Testis (tissue), 3 donors: ENCODE results near the gene ZNF385A. TPM values are rescaled to one million over a fixed set of nuclear protein-coding genes. Genes with fewer than 3 reads are reported as not detected.

Experiments
- DNase-seq: peaks from one replicate; pipeline ENCODE4 v3.0.0-alpha.2; 2019
- H3K27ac ChIP-seq, 2 donors: fragments of 200-600 bp; sonication (generic); one replicate each; pipeline ENCODE4 v1.5.1; 2019
- H3K27me3 ChIP-seq: fragments of 200-600 bp; sonication (generic); one replicate; pipeline ENCODE4 v1.5.1; 2019
- H3K36me3 ChIP-seq: fragments of 200-600 bp; sonication (generic); one replicate; pipeline ENCODE4 v1.5.1; 2017; ENCODE audit warnings: low read depth; ENCODE audit errors: missing control alignments
- H3K4me1 ChIP-seq: fragments of 200-600 bp; sonication (generic); one replicate; pipeline ENCODE4 v1.5.1; 2019
- H3K4me3 ChIP-seq, 2 donors: fragments of 200-600 bp; sonication (generic); one replicate each; pipeline ENCODE4 v1.5.1; 2017 to 2019
- H3K9me3 ChIP-seq: fragments of 200-600 bp; sonication (generic); one replicate; pipeline ENCODE4 v1.5.1; 2017
- POLR2A ChIP-seq: fragments of 450-650 bp; IDR thresholded peaks from one replicate; pipeline ENCODE4 v1.6.1; 2017; ENCODE audit warnings: antibody characterized with exemption, mild to moderate bottlenecking, moderate library complexity
- WGBS, 2 donors: methylation state at CpG; one replicate each; pipeline ENCODE4 v1.1.5; 2018; 5-methylcytosine and 5-hydroxymethylcytosine counted together
- intact Hi-C: fragments of 100-400 bp; cut with DNase I; formaldehyde crosslinking; loops from one replicate; pipeline ENCODE4 v1.15.1; 2023; ENCODE audit warnings: low total_unique reads
- polyA plus RNA-seq: library from polyadenylated mRNA; stranded (reverse); fragments of 350-450 nt; fragmentation: Illumina TruSeq; extraction: RNeasy Lipid Tissue Mini Kit (QIAGEN cat#74804); gene quantifications from one replicate; pipeline ENCODE4 v1.2.3, GENCODE V29; 2014; ENCODE audit warnings: low read depth, low replicate concordance; ENCODE audit not compliant: insufficient read depth
- total RNA-seq, 2 donors: library from RNA; depleted of rRNA; stranded (reverse); fragments of >200 nt; gene quantifications; one replicate each; pipeline ENCODE4 v1.2.3, GENCODE V29; 2016
- TF ChIP-seq, protein P1 (sequence below), 3 experiments: fragments of 450-650 bp in 2 of 3; fragments of 200-600 bp in 1 of 3; sonication (generic) in 1 of 3; IDR thresholded peaks; one replicate each; pipeline ENCODE4 v1.5.1; 2016 to 2019; ENCODE audit warnings: antibody characterized with exemption in 3 of 3, mild to moderate bottlenecking in 2 of 3, moderate library complexity in 1 of 3

ZNF385A gene
- total and polyA plus RNA-seq, 3 donors from 2014 or later: 3.5 to 10.9 (median 5.6) TPM

DNA sequence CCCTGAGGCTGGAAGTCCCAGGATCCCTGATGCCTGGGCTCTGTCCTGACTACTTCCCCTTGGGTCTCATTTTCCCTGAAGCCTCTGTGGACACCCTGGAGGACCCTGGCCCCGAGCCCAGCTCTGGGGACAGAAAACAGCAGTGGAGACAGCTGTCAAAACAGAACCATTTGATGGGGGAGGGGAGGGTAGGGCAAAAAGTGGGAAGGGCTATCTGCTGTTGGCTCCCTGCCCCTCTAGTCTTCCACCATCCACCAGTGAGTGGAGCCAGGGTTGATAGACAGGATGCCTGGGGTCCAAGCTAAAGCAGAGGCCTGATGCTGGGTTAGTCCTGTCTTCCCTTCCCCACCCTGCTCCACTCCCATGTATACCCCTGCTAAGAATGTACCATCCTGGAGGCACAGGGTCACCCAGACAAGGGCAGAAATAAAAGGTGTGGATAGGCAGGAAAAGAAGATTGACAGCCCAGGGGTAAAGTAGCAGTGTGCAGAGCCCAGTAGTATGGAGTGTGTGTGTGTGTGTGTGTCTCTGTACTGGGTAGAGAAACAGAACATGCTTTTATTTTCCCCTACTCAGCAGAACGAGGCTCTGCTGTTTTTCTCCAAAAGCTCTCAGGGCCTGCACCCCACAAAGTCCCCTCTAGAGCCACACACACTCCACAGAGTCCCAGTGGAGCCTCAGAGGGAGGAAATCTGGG lies 9.8 kb downstream of the ZNF385A start:
- TF ChIP-seq, protein P1, sequence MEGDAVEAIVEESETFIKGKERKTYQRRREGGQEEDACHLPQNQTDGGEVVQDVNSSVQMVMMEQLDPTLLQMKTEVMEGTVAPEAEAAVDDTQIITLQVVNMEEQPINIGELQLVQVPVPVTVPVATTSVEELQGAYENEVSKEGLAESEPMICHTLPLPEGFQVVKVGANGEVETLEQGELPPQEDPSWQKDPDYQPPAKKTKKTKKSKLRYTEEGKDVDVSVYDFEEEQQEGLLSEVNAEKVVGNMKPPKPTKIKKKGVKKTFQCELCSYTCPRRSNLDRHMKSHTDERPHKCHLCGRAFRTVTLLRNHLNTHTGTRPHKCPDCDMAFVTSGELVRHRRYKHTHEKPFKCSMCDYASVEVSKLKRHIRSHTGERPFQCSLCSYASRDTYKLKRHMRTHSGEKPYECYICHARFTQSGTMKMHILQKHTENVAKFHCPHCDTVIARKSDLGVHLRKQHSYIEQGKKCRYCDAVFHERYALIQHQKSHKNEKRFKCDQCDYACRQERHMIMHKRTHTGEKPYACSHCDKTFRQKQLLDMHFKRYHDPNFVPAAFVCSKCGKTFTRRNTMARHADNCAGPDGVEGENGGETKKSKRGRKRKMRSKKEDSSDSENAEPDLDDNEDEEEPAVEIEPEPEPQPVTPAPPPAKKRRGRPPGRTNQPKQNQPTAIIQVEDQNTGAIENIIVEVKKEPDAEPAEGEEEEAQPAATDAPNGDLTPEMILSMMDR (IDR thresholded peaks at IDR 0.05): no peak
- TF ChIP-seq POLR2A: no peak
- intact Hi-C loops: loop anchor here (10.0 kb wide), 1 partner anchor 150 kb away; no protein-coding TSS in a partner anchor

DNA sequence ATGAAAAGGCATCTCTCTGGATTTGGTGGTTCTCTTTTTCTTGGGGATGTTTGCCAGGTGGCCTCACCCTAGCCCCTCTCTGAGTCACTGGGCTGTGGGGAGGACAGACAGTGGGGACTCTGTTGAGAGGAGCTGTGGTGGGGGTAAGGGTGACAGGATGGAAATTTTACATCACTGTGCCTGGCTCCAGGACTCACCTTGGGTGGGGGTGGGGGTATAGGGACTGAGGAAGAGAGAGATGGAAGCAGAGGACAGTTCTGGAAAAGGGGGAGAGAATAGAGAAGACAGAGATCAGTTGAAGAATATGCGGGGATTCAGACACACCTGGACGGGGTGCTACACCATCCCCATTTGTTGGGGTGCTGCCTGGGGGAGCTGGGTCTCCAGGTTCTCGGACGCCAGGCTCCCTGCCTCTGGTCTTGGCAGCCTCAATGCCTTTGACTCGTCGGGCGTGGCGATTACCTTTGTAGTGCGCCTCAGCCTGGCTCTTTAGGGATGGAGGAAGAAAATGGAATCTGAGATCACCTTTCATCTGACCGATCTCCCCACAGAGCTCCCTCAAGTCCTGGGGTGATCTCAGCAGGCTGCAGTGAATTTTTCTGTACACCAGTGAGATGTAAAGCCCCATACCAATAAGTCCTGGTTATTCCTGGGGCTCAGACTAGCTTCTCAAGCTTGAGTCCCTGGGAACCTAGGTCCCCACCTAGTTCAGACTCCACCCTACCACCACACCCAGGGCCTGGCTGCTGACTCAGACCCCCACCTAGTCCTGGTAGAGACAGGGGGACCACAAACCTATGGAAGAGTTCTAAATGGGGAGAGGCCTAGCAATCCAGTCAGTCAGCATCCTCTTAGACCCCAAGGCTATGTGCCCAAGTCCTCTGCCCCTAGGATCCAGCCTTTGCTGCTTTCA lies 10.6 kb downstream of the ZNF385A start:
- 88 to 95% methylated on average over 5 to 10 of the region's 10 CpGs for WGBS, 2 donors
- intact Hi-C loops: loop anchor here (10.0 kb wide), 1 partner anchor 149 kb away; no protein-coding TSS in a partner anchor
- Histone ChIP-seq H3K4me3 (no peak overlapping the region), H3K36me3 (no peaks in the 10 kb centered on the region), H3K4me1 (peaks cover 40% of the 10 kb centered on the region), H3K27ac (no peak overlapping the region), H3K27me3 (no peaks in the 10 kb centered on the region), H3K9me3 (no peaks in the 10 kb centered on the region)
- no peak for TF ChIP-seq POLR2A
- TF ChIP-seq, protein P1 (IDR thresholded peaks at IDR 0.05): no peak
- DNase-seq: no peak

More for the DNA sequence above, 9.8 kb downstream of the ZNF385A start:
- no peak for DNase-seq
- H3K4me1 ChIP-seq: peaks cover 35% of the 10 kb centered on the region
- H3K9me3 ChIP-seq: no peaks in the 10 kb centered on the region
- no peaks in the 10 kb centered on the region for H3K27me3 ChIP-seq
- H3K27ac ChIP-seq: peak overlapping the region in 1 of 2 donors; percentile 30
- H3K36me3 ChIP-seq: no peaks in the 10 kb centered on the region
- no peak overlapping the region for H3K4me3 ChIP-seq
- WGBS, 2 donors: 49 to 66% methylated on average over 2 of the region's 2 CpGs

DNA sequence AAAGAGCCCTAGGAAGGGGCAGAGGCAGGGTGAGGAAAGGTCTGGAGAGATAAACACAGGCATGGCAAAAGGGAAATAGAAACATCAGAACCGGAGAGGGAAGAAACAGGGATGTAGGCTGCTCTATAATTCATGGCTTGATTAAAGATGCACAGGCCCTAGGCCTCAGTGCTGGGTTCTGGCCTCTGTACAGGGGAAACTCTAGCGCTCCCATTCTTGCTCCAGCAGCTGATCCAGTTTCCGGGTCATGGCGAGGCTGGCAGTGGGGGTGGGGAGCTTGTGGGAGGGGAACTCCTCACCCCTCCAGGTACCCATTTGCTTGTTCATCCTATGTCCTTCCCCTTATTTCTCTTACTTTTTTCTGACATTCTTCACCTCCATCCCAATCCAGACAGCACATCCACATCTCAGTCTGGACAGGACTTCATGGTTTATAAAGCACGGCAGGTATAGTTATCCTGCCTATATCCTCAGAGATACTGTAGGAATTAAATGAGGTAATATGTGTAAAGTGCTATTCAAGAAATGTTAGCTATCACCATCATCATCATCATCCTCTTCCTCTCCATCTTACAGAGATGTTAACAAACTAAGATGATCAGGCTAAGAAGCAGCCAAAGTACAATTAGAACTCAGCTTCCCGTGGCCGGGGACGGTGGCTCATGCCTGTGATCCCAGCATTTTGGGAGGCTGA lies 12.3 kb downstream of the ZNF385A start:
- Histone ChIP-seq H3K27ac (no peak overlapping the region), H3K9me3 (no peaks in the 10 kb centered on the region), H3K36me3 (no peaks in the 10 kb centered on the region), H3K4me3 (no peak overlapping the region), H3K4me1 (peaks cover 42% of the 10 kb centered on the region), H3K27me3 (no peaks in the 10 kb centered on the region)
- no peak for TF ChIP-seq POLR2A
- TF ChIP-seq, protein P1 (IDR thresholded peaks at IDR 0.05): no peak
- intact Hi-C loops: loop anchor here (10.0 kb wide), 1 partner anchor 147 kb away; no protein-coding TSS in a partner anchor
- DNase-seq: no peak
- 67 to 72% methylated on average over 8 of the region's 8 CpGs for WGBS, 2 donors

DNA sequence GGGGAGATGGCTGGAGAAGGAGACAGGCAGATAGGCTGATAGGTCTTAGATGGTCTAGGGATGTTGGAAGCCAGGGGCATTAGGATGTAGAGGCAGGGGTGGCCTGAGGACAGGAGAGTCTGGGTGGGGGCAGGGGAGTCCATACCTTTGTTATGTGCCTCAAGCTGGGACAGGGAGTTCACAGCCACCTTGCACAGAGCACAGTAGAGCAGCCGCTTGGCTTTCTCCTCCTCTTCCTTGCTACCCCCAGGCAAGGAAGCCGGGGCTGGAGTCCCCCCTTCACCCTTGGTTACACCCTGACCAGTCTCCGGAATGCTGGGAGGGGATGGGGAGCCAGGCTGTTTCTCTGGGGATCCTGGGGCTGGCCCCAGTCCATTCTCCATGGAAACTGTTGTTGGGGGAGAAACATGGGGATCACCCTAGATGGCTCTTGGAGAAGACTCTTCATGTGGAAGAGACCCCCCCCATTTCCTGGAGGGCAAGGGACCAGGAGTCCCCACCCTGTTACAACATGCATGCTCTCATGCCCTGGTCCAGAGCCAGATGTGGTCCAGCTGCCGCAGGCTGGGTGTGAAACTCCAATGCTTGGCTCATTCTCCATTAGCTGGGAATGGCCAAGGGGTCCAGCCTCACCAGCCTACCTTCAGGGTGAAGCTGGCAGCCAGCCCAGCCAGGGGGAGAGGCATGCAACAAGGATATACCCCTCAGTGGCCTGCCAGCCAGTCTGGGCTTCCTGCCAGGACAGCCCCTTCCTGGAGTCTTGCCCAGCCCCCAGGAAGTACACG lies 13.0 kb downstream of the ZNF385A start:
- intact Hi-C loops: loop anchor here (10.0 kb wide), 1 partner anchor 147 kb away; no protein-coding TSS in a partner anchor
- Histone ChIP-seq H3K27me3 (no peaks in the 10 kb centered on the region), H3K4me3 (no peak overlapping the region), H3K4me1 (peaks cover 42% of the 10 kb centered on the region), H3K9me3 (no peaks in the 10 kb centered on the region), H3K27ac (no peak overlapping the region), H3K36me3 (no peaks in the 10 kb centered on the region)
- no peak for TF ChIP-seq POLR2A
- TF ChIP-seq, protein P1 (IDR thresholded peaks at IDR 0.05): no peak
- DNase-seq: peak; percentile 50
- 63 to 91% methylated on average over 4 to 5 of the region's 5 CpGs for WGBS, 2 donors
